Measurements from ENCODE around the gene RFC1.

DNA sequence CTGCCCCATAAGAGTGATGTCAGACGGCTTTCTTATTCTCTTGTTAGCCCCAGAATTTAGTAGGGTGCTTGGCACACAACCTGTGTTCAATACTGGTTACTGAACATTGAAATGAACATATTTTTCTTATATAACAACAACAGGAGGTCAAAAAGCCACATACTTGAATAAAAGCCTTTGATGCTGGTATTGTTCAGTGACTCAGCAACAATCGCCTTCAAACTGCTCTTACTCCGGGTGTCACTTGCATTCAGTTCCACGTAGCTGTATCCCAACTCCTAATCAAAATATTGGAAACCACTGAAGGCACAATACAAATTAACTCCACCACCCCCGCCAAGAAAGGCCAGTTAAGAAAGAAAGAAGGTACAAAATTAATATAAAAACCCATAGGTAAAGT, 61.5 kb downstream of the RFC1 start:
- TF ChIP-seq CTCF (IDR thresholded peaks at IDR 0.05) (no peak), POLR2A (IDR thresholded peaks at IDR 0.05) (no peak)
